ENCODE data around the gene OOSP4A.

DNA sequence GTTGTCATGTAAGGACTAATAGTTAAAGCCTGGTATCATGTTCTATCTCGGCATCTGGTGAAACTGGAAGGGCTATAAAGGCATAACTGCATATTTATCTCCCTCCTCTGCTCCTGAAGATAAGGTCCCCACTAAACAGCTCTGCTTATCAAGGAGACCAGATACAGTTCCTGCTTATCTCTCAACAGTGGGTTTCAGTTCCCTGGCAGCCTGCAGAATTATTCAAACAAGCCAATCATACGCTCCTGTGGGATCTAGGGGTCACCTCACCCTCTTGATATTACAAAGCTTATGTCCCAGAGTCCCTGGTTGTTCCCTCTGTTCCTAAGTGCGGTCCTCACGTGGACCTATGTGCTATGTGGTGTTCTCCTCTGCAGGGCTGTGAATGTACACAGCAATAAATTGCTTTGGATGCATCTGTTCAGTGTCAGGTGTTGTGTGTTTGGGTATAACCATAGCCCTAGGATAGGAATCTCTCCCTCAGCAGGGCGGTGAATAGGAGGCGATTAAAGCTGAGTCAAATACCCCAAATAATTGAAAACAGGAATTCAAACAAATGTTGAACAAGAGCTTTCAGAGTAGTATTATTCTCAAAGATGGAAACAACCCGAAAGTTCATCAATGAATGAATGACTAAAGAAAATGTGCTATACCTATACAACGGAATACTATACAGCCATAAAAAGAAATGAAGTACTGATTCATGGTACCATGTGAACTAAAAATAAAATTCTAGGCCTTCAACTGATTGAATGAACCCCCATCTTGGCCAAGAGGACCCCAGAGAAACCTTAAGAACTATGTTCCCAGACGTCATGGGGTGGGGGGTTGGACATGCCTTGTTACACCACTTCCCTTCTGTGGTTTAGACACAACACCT is 3.1 kb upstream of the OOSP4A start:
- TF ChIP-seq, protein P1, sequence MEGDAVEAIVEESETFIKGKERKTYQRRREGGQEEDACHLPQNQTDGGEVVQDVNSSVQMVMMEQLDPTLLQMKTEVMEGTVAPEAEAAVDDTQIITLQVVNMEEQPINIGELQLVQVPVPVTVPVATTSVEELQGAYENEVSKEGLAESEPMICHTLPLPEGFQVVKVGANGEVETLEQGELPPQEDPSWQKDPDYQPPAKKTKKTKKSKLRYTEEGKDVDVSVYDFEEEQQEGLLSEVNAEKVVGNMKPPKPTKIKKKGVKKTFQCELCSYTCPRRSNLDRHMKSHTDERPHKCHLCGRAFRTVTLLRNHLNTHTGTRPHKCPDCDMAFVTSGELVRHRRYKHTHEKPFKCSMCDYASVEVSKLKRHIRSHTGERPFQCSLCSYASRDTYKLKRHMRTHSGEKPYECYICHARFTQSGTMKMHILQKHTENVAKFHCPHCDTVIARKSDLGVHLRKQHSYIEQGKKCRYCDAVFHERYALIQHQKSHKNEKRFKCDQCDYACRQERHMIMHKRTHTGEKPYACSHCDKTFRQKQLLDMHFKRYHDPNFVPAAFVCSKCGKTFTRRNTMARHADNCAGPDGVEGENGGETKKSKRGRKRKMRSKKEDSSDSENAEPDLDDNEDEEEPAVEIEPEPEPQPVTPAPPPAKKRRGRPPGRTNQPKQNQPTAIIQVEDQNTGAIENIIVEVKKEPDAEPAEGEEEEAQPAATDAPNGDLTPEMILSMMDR (IDR thresholded peaks at IDR 0.05; ENCODE audit: low read depth, low read length), result no peak
- TF ChIP-seq EZH2phosphoT487 (IDR thresholded peaks at IDR 0.05; ENCODE audit: low read depth), result no peak
